HepG2 (cell line): ENCODE data around the gene EFCAB11.

ENCODE experiments used
- CHCHD3 ChIP-seq: sonication (generic); formaldehyde crosslinking; IDR thresholded peaks from 2 replicates; pipeline ENCODE4 v1.8.0; 2022; ENCODE audit warnings: mild to moderate bottlenecking, missing genetic modification reagents, moderate library complexity
- HNF4A ChIP-seq: sonication (generic); formaldehyde crosslinking; IDR thresholded peaks from 2 replicates; pipeline ENCODE4 v1.4.0; 2020; ENCODE audit warnings: missing genetic modification reagents
- POLR2A ChIP-seq, 2 experiments: IDR thresholded peaks; 2 replicates each; pipeline ENCODE4 v1.6.1; 2011; ENCODE audit warnings: low read depth in 2 of 2, low read length in 2 of 2, mild to moderate bottlenecking in 1 of 2, moderate library complexity in 1 of 2; ENCODE audit not compliant: insufficient read depth in 1 of 2
- RORA ChIP-seq: sonication (generic); formaldehyde crosslinking; IDR thresholded peaks from 2 replicates; pipeline ENCODE4 v1.5.0; 2020; ENCODE audit warnings: mild to moderate bottlenecking, missing genetic modification reagents, moderate library complexity
- ZNF180 ChIP-seq: sonication (generic); formaldehyde crosslinking; IDR thresholded peaks from 2 replicates; pipeline ENCODE4 v1.4.0; 2020; ENCODE audit warnings: low read depth, missing genetic modification reagents, borderline replicate concordance
- TF ChIP-seq, protein P1 (sequence below): sonication (generic); formaldehyde crosslinking; IDR thresholded peaks from 2 replicates; pipeline ENCODE4 v1.5.1; 2020; ENCODE audit warnings: mild to moderate bottlenecking, missing genetic modification reagents, moderate library complexity
- TF ChIP-seq, protein P2 (sequence below): sonication (generic); formaldehyde crosslinking; IDR thresholded peaks from 2 replicates; pipeline ENCODE4 v1.5.0; 2020; ENCODE audit warnings: mild to moderate bottlenecking, missing genetic modification reagents, borderline replicate concordance

DNA sequence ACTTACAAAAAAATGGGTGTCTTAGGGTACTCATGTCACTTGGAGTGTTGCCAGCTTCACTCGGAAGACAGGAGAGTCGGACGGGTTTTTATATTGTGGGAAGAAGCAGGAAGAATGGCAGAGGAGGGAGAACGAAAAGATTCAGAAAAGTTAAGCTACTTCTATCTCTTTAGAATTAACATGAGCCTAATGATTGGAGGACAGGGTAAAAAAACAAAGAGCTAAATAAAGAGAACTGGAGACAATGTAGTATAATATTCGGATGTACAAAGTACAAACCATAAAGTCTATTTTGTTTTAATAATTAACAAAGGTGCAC is 43.9 kb downstream of the EFCAB11 start:
- TF ChIP-seq POLR2A (IDR thresholded peaks at IDR 0.05; ENCODE audit: insufficient read depth in 1 of 2, low read depth in 2 of 2, low read length in 2 of 2): no peak
- TF ChIP-seq RORA (CRISPR knock-in tag): no peak
- TF ChIP-seq HNF4A (CRISPR knock-in tag): no peak
- no peak for TF ChIP-seq CHCHD3 (CRISPR knock-in tag)
- TF ChIP-seq, protein P1, sequence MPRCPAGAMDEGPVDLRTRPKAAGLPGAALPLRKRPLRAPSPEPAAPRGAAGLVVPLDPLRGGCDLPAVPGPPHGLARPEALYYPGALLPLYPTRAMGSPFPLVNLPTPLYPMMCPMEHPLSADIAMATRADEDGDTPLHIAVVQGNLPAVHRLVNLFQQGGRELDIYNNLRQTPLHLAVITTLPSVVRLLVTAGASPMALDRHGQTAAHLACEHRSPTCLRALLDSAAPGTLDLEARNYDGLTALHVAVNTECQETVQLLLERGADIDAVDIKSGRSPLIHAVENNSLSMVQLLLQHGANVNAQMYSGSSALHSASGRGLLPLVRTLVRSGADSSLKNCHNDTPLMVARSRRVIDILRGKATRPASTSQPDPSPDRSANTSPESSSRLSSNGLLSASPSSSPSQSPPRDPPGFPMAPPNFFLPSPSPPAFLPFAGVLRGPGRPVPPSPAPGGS (CRISPR knock-in tag): no peak
- no peak for TF ChIP-seq ZNF180 (CRISPR knock-in tag)
- TF ChIP-seq, protein P2, sequence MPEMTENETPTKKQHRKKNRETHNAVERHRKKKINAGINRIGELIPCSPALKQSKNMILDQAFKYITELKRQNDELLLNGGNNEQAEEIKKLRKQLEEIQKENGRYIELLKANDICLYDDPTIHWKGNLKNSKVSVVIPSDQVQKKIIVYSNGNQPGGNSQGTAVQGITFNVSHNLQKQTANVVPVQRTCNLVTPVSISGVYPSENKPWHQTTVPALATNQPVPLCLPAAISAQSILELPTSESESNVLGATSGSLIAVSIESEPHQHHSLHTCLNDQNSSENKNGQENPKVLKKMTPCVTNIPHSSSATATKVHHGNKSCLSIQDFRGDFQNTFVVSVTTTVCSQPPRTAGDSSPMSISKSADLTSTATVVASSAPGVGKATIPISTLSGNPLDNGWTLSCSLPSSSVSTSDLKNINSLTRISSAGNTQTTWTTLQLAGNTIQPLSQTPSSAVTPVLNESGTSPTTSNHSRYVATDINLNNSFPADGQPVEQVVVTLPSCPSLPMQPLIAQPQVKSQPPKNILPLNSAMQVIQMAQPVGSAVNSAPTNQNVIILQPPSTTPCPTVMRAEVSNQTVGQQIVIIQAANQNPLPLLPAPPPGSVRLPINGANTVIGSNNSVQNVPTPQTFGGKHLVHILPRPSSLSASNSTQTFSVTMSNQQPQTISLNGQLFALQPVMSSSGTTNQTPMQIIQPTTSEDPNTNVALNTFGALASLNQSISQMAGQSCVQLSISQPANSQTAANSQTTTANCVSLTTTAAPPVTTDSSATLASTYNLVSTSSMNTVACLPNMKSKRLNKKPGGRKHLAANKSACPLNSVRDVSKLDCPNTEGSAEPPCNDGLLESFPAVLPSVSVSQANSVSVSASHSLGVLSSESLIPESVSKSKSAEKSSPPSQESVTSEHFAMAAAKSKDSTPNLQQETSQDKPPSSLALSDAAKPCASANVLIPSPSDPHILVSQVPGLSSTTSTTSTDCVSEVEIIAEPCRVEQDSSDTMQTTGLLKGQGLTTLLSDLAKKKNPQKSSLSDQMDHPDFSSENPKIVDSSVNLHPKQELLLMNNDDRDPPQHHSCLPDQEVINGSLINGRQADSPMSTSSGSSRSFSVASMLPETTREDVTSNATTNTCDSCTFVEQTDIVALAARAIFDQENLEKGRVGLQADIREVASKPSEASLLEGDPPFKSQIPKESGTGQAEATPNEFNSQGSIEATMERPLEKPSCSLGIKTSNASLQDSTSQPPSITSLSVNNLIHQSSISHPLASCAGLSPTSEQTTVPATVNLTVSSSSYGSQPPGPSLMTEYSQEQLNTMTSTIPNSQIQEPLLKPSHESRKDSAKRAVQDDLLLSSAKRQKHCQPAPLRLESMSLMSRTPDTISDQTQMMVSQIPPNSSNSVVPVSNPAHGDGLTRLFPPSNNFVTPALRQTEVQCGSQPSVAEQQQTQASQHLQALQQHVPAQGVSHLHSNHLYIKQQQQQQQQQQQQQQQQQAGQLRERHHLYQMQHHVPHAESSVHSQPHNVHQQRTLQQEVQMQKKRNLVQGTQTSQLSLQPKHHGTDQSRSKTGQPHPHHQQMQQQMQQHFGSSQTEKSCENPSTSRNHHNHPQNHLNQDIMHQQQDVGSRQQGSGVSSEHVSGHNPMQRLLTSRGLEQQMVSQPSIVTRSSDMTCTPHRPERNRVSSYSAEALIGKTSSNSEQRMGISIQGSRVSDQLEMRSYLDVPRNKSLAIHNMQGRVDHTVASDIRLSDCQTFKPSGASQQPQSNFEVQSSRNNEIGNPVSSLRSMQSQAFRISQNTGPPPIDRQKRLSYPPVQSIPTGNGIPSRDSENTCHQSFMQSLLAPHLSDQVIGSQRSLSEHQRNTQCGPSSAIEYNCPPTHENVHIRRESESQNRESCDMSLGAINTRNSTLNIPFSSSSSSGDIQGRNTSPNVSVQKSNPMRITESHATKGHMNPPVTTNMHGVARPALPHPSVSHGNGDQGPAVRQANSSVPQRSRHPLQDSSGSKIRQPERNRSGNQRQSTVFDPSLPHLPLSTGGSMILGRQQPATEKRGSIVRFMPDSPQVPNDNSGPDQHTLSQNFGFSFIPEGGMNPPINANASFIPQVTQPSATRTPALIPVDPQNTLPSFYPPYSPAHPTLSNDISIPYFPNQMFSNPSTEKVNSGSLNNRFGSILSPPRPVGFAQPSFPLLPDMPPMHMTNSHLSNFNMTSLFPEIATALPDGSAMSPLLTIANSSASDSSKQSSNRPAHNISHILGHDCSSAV (CRISPR knock-in tag): no peak
